C4-2B (cell line): ENCODE measurements around the gene CEP192.

Experiments
- ZFX ChIP-seq: fragments of 450-650 bp; IDR thresholded peaks from 2 replicates; pipeline ENCODE4 v1.6.1; 2017
- TF ChIP-seq, protein P1 (sequence below): fragments of 450-650 bp; conservative IDR thresholded peaks from 2 replicates; pipeline ENCODE4 v1.5.1; 2017; ENCODE audit warnings: mild to moderate bottlenecking

DNA sequence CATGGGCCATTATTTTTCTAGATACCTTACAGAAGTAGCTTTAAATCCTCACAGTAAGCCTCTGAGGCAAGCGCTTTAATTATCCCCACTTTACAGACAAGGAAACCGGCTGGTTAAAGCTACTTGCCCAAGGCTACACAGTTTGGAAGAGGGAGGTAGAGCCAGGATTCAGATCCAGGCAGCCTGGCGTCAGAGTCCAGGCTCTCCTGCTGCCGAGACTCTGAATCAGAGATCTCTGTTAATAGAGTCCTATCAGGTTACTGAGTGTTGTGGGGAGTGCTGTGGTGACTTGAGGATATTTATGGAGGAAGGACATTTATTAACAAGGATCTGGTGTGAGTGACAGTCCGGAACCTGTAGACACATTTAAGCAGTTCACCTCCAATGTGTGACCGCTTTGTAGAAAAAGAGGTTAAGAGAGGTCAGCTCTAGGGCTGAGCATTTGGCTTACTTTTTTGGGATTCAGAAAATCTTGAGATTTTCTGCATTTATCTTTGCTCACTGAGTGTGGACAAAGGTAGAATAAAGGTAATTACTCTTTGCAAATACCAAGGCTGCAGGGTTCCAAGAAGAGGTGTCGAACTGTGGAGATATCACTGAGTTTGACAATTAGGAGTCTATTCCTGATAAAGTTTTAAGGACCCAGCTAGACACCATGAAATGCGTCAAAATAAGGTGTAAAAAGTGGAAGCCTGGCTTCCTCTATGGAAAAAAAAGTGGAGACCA, 1.6 kb upstream of the CEP192 start:
- TF ChIP-seq, protein P1, sequence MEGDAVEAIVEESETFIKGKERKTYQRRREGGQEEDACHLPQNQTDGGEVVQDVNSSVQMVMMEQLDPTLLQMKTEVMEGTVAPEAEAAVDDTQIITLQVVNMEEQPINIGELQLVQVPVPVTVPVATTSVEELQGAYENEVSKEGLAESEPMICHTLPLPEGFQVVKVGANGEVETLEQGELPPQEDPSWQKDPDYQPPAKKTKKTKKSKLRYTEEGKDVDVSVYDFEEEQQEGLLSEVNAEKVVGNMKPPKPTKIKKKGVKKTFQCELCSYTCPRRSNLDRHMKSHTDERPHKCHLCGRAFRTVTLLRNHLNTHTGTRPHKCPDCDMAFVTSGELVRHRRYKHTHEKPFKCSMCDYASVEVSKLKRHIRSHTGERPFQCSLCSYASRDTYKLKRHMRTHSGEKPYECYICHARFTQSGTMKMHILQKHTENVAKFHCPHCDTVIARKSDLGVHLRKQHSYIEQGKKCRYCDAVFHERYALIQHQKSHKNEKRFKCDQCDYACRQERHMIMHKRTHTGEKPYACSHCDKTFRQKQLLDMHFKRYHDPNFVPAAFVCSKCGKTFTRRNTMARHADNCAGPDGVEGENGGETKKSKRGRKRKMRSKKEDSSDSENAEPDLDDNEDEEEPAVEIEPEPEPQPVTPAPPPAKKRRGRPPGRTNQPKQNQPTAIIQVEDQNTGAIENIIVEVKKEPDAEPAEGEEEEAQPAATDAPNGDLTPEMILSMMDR = no peak
- TF ChIP-seq ZFX = no peak
